Ureter (tissue), 1 donor: ENCODE measurements around the gene BHLHE41. TPM values are rescaled to one million over a fixed set of nuclear protein-coding genes. Genes with fewer than 3 reads are reported as not detected.

ENCODE experiments used
- DNase-seq: peaks from one replicate; pipeline ENCODE4 v3.0.0-alpha.2; 2020; ENCODE audit warnings: low spot score
- total RNA-seq: library from RNA; stranded (reverse); gene quantifications from one replicate; pipeline ENCODE4 v1.2.4, GENCODE V29; 2023
- donor health status: DM: yes; HTN: yes; CAD: no.

Gene BHLHE41
- total RNA-seq, 1 donor from 2014 or later, result 186 TPM

DNA sequence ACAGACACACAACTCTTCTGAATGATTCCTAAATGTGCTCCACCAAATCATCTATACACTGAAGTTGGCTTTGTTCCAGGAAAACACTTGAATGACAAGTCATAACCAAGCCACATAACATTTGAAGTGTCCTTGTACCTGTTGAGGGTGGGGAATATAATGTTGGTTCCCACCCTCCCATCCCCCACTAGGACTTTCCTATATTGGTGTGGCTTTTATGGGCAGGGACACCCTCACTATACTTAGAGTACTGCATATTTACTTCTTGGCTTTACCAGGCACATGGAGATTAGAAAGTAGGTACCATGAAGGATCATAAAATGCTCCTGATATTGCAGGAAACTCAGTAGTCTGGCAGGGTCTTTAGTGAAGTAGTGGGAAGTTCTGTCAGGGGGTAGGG lies 9.7 kb upstream of the BHLHE41 start:
- DNase-seq, result no peak

DNA sequence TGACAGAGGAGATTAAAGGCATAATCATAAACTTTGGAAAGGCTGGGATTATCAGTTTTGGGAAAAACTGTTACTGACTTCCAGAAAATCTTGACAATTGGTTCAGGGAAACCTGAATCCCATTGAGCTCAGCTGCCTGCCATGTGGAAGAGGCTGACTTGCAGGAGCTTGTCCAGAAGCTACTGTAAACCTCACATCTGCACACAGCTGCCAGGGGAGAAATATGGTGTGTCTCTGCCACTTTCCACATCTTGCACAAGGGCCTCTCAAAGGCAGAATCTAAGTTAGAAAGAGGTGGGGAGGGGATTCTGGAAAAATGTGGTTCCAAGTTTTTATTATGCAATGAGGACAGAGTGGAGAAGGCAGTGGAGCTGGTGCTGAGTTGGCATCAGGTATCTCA lies 8.7 kb upstream of the BHLHE41 start:
- no peak for DNase-seq

- no peak for DNase-seq
Measured at GRCh38 chr12:26132866-26133265, 8.0 kb upstream of the BHLHE41 start.

DNA sequence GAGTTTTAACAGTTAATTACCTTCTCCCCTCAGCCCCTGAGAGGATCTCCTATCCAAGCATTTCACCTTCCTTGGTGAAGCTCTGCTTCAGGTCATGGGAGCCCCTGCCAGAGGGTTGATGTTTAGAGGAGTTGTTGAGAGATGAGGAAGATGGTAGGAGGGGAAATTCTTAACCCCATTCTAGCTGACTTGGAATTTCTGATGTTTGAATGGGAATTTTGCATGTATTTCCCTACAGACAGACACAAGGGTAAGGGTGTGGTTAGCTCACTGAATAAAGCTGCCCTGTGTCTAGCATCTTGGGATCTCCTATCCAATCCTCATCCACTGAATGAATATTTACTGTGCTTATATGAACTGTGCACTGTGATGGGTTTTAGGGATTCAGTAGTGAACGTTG lies 7.1 kb upstream of the BHLHE41 start:
- DNase-seq, result no peak

DNA sequence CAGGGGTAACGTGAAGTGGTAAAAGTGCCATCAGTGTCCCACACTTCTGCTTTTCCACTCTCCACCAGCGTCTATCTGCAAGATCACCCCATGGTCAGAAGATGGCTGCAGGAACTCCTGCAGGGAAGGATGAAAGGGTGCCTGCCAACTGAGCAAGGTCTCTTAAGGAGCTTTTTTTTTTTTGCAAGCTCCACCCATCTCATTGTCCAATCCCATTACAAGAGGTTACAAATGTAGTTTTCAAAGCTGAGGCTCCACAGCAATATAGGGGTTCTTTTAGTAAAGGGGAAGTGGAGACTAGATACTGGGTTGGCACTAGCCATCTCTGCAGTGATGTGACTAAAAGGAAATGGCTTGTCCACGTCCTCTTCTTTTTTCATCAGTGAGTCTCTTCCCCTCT lies 5.9 kb upstream of the BHLHE41 start:
- no peak for DNase-seq

GRCh38 chr12:26128168-26128567 lies 3.3 kb upstream of the BHLHE41 start:
- DNase-seq, result no peak

- DNase-seq, result no peak
Measured at GRCh38 chr12:26127404-26127803, 2.6 kb upstream of the BHLHE41 start.

GRCh38 chr12:26126340-26127284 lies 1.8 kb upstream of the BHLHE41 start:
- DNase-seq, result peak; percentile 90

DNA sequence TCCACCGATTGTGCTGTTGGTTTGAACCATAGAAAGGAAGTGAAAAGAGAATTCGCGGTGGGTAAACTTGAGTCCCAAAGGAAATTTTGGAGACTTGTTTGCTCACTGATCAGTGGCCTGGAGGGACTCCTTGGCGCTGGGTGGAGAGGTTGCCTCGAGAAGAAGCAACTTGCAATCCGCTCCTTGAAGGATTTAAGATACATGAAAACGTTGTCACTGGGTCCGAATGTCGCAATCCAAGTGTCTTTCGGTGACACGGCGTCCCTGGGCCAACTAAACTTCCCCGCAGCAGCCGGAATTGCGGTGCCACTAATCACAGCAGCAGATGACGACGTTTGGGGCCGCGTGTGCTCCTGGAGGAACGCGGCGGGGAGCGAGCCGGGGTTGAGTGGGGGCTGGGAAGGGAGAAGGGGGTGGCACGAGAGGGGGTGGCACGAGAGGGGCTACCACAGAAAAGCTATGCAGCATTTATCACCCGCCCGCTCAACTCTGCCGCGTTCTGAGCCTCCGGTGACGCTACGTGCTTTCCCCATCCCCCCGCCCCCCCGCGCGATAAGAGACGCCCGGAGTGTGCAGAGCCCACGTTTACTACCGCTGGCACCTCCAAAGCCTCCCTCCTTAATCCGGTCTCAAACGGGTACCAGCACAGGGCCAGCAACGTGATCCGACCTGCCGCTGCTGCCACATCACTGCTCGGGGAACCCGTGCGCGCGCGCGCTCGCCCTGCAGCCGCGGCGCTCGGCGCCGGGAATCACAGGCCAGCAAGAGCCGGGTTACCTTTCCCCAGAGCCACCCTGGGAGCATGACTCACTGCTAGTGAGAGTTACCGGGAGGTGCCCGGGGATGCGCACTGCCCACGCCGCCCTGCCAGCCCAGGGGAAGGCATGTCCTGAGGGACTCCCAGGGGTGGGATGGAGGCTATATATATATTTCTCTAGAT lies 833 bp upstream of the BHLHE41 start:
- DNase-seq, result peak; percentile 89

DNA sequence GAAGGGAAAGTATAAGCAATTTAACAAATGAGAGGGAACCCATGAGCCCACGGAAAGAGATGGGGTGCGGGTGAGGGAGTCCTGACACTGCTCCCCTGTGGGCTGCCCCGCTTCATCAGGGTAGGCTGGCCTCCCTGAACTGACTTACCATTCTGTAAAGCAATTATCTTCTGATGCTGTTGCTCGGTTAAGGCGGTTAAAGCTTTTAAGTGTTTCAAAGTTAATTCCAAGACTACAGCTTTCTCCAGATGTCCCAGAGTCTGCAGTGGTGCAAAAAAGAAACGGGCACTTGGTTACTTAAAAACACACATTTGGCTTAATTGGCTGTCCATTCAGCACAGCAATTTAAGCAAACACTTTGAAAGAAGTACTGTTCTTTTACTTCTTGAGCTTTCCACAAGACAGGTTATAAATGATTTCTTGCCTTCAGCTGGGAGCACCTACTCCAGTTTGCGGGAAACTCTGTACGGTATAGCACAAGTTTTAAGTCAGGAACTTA lies 1.3 kb downstream of the BHLHE41 start:
- DNase-seq, result no peak

DNA sequence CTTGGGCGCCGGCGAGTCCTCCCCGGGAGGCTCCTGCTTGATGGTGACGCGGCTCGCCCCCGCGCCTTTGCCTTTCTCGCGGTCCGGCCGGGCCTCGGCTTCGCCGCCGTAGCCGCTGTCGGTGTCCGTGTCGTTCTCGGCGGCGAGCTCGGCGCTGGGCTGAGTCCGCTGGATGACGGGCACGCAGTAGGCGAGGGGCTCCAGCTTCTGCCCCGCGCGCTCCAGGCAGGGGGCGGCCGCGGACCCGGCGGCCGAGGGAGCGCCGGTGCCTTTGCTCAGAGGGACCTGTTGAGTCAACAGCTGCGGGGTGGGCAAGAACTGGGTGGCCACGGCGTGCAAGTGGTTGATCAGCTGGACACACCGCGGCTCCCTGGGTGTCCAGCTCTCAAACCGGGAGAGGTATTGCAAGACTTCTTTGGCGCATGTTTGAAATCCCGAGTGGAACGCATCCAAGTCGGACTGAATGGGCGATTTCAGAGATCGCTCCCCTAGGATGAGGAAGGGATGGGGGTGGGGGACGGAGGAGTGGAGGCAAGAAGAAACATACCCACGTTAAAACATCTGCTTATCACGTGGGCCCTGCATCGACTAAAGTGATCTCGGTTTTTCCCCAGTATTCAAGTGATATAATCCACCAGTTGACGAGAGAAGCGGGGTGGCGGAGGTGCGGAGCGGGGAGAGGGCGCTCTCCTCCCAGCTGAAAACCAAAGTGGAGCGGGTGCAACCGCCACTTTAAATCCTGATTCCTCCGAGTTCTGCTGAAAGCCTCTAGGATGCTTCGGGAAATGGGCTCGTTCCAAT lies 2.0 kb downstream of the BHLHE41 start:
- DNase-seq, result peak; percentile 81

DNA sequence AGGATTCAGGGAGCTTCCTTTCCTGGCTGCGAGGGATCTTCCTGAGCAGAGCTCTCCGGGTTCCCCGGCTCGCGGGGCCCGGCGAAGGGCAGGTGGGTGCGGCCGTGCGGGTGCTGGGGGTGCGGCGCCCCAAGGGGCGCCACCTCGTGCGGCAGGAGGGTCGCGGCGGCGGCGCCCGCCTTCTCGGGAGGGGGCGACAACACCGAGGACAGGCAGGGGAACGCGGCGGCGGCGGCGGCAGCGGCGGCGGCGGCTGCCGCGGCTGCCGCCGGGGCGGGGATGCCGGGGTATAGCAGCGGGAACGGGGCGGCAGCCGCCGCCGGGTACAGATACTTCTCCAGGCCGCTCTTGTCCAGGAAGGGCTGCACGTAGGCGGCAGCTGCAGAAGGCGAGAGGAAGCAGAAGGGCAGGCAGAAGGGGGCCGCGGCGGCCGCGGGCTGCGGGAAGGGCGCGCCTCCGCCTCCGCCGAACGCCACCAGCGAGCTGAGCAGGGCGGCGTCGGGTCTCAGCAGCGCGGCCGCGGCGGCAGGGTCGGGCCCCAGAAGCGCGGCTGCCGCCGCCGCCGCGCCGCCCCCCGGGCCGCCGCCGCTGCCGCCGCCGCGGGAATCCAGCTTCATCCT lies 2.7 kb downstream of the BHLHE41 start:
- no peak for DNase-seq

GRCh38 chr12:26121323-26122060 lies 3.3 kb downstream of the BHLHE41 start:
- no peak for DNase-seq

DNA sequence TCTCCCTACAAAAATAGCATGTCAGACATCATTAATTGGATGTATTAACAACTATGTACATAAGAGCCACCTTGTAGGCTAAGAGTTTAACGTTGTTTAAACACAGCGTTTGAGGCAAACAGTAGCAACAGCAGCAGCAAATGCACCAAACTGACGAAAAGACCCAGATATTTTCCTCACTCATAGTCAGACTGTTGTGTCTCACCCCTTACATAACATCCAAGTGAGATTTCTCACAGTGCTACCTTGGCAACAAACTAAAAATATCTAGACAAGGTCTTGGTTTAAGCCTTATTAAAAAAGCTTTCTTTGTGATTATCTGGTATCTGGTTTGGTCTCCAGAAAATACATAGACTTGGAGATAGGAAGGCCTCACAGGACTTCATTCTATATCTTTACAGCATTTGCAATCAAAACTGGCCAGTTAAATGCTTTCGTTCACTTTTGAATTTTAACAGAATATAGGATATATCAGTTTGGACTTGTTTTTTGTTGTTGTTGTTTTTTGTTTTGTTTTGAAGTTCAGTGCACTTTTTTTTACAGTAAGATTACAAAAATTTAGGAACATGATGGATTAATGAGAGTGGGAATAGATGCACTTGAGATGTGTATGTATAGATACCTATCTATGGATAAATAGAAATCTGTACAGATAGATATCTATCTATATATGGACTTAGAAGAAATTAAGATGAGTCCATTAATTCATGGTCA lies 4.1 kb downstream of the BHLHE41 start:
- DNase-seq, result no peak

DNA sequence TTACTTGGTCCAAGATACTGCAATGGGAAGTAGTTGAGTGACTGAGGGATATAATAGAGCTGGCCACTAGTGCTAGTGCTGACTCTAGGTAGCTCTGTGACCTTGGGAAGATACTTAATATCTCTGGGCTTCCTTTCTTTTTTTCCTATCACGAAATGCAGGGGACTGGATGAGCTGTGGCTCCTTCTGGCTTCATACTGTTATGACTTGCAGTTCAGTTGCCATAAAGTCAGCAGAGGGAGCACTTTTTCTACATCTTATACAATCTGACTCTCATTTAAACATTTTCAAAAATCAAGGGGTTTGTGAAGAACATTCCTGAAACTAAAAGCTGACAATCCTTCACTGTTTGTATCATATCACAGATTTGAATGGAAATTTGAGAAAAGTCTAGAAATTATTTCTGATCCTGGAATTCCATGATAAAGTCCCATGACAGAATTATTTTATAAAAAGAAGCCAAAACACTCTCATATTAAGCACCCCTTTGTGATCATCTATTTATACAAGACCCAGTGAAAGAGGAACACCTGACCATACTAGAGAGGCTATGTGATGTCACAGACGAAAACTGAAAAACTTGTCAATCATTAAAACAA lies 5.3 kb downstream of the BHLHE41 start:
- no peak for DNase-seq

DNA sequence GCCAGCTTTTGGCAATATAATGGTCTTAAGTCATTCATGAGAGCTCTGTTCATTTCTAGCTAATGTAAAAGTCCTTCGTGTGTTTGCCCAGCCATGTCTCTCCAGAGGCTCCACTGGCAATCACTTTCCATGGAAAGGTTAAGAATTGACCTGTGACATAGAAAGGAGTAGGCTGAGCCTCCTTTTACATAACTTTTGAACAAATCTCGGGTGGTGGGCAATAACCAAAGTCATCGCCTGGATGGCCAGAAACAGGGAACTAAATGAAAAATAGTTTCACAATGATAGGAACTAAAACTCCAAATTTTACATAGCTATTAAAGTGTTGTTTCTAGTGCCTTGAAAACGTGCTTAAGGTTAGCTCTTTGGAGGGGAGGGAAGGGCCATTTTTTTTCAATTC lies 6.5 kb downstream of the BHLHE41 start:
- no peak for DNase-seq

DNA sequence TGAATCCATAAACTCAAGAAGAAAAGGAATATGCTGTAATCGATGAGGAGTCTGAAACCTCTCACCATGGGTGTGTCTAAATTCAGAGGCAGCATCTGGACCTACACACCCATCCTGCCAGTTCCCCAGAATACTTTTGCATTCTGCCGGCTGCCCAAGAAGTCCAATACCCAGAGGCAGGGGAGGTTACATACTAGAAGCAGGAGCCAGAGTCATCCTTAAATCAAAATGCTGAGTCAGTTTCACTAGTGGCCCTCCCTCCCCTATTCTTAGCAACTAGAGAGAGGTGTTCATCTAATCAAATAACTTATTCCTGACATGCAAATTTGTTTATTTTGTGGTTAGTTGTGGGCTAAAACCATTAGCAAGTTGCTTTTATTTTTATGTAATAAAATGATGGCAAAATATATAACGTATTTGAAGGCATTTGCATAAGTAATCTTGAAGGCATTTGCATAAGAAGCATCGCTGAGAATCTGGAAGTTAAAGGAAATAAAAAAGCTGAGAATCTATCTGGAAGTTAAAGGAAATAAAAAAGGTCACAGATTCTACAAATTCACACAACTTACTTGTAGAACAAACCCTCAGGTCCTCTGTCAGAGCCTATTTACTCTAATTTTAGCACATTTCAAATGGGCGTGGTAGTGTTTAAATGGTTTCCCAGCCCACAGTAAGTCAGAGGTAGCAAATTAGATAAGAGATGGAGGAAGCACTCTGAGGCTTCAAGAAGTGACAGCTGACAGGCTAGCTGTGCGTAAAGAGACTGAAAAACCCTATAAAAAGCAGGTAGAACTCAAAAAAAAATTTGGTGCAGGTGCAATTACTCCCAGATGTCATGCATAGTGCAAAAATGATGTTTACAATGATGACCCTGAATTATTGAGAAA lies 7.8 kb downstream of the BHLHE41 start:
- DNase-seq, result no peak

DNA sequence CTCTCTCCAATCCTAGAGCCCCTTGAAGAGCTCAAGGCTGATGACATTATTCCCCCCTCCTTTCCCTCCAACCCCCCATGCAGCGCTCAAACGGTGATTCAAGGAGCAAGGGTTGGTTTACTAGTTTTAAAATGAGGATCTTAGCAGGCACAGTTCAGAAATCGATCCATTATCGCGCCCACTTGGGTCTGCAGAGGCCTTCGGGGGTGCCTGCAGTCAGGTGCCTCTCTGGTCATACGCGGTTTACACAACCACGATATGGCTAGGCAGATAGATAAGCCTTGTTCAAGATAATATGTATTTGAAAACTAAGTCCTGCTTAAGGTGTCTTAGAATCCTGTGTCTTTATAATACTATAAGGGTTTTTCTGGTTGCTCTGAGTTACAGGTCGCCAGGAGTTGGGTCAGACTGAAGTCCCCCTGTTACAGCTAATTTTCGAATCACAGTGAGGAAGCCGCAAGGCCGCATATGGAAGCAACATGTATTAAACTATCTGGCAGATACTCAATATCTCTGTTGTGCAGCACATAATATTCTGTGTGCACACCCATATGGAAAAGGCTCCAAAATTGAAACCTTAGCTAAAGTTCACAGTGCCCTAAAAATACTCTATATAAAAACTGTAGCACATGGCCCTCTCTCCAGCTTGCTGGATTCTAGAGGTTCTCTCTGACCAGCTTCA lies 10.0 kb downstream of the BHLHE41 start:
- DNase-seq, result no peak
